Activated T-cell treated with anti-CD3 and anti-CD28 coated beads, Interleukin-2, amount 50 U/mL, for 72 hours (primary cell): Measurements from ENCODE around the gene PODN. TPM values are rescaled to one million over a fixed set of nuclear protein-coding genes. Genes with fewer than 3 reads are reported as not detected.

Experiments
- ATAC-seq, 2 donors: fragments of 150-1000 bp; cut with Tn5 transposase; replicated peaks in 1 of 2; 2 replicates each; pipeline ENCODE4 v1.10.0; 2021; ENCODE audit warnings: moderate library complexity in 2 of 2, mild to moderate bottlenecking in 1 of 2
- DNase-seq, 2 donors: peaks; one replicate each; pipeline ENCODE4 v3.0.0; 2021 to 2022; ENCODE audit warnings: mixed read lengths in 1 of 2
- H3K27ac Mint-ChIP-seq: one replicate; pipeline ENCODE4 v1.8.0; 2022; ENCODE audit warnings: mild to moderate bottlenecking, moderate library complexity, mixed read lengths
- H3K27me3 Mint-ChIP-seq: one replicate; pipeline ENCODE4 v1.8.0; 2022; ENCODE audit warnings: low read depth, mixed read lengths
- H3K36me3 Mint-ChIP-seq, 2 donors: one replicate each; pipeline ENCODE4 v1.8.0; 2022; ENCODE audit warnings: mixed read lengths in 2 of 2, mild to moderate bottlenecking in 1 of 2; ENCODE audit not compliant: insufficient read depth in 2 of 2
- H3K4me1 Mint-ChIP-seq: one replicate; pipeline ENCODE4 v1.8.0; 2022; ENCODE audit warnings: low read depth, mixed read lengths
- H3K4me3 Mint-ChIP-seq, 2 donors: one replicate each; pipeline ENCODE4 v1.8.0; 2022; ENCODE audit warnings: mild to moderate bottlenecking in 2 of 2, mixed read lengths in 2 of 2, moderate library complexity in 2 of 2
- H3K9me3 Mint-ChIP-seq, 2 donors: one replicate each; pipeline ENCODE4 v1.8.0; 2022; ENCODE audit warnings: mixed read lengths in 2 of 2
- total RNA-seq, 2 donors: library from RNA; stranded (reverse); gene quantifications; one replicate each; pipeline ENCODE4 v1.2.3, GENCODE V29; 2022

PODN gene
- total RNA-seq, 2 donors from 2014 or later: not detected

GRCh38 chr1:53091841-53092645 lies 30.0 kb downstream of the PODN start:
- Mint-ChIP-seq H3K9me3 (no peaks in the 10 kb centered on the region), H3K27ac (no peak overlapping the region), H3K4me1 (no peaks in the 10 kb centered on the region), H3K27me3 (no peaks in the 10 kb centered on the region), H3K4me3 (no peak overlapping the region), H3K36me3 (no peaks in the 10 kb centered on the region)
- ATAC-seq (no peak), DNase-seq (no peak)

- no peak overlapping the region for H3K27ac Mint-ChIP-seq
- no peak for ATAC-seq
- H3K4me3 Mint-ChIP-seq: no peak overlapping the region
- DNase-seq: no peak
- H3K27me3 Mint-ChIP-seq: no peaks in the 10 kb centered on the region
- H3K36me3 Mint-ChIP-seq: no peaks in the 10 kb centered on the region
- H3K4me1 Mint-ChIP-seq: no peaks in the 10 kb centered on the region
- no peaks in the 10 kb centered on the region for H3K9me3 Mint-ChIP-seq
Observed at GRCh38 chr1:53092659-53093450, 30.8 kb downstream of the PODN start.

- H3K9me3 Mint-ChIP-seq: no peaks in the 10 kb centered on the region
Observed at GRCh38 chr1:53093451-53093754, 31.4 kb downstream of the PODN start.

GRCh38 chr1:53093778-53094532 lies 31.9 kb downstream of the PODN start:
- DNase-seq (no peak), ATAC-seq (no peak)
- no peaks in the 10 kb centered on the region for H3K27me3 Mint-ChIP-seq
- no peaks in the 10 kb centered on the region for H3K4me1 Mint-ChIP-seq
- H3K9me3 Mint-ChIP-seq: no peaks in the 10 kb centered on the region
- no peak overlapping the region for H3K4me3 Mint-ChIP-seq
- no peak overlapping the region for H3K27ac Mint-ChIP-seq
- no peaks in the 10 kb centered on the region for H3K36me3 Mint-ChIP-seq

More at GRCh38 chr1:53093451-53093754, 31.4 kb downstream of the PODN start:
- Mint-ChIP-seq H3K36me3 (no peaks in the 10 kb centered on the region), H3K27ac (no peak overlapping the region), H3K4me3 (no peak overlapping the region), H3K4me1 (no peaks in the 10 kb centered on the region), H3K27me3 (no peaks in the 10 kb centered on the region)
- DNase-seq (no peak), ATAC-seq (no peak)

GRCh38 chr1:53094533-53094919 lies 32.5 kb downstream of the PODN start:
- Mint-ChIP-seq H3K27ac (no peak overlapping the region), H3K27me3 (no peaks in the 10 kb centered on the region), H3K4me3 (no peak overlapping the region), H3K36me3 (no peaks in the 10 kb centered on the region), H3K9me3 (no peaks in the 10 kb centered on the region), H3K4me1 (no peaks in the 10 kb centered on the region)
- ATAC-seq (no peak), DNase-seq (no peak)

GRCh38 chr1:53104289-53104913 lies 42.4 kb downstream of the PODN start:
- no peaks in the 10 kb centered on the region for H3K36me3 Mint-ChIP-seq
- no peak overlapping the region for H3K4me3 Mint-ChIP-seq
- H3K9me3 Mint-ChIP-seq: no peaks in the 10 kb centered on the region
- H3K27ac Mint-ChIP-seq: no peak overlapping the region
- ATAC-seq (no peak), DNase-seq (no peak)
- H3K27me3 Mint-ChIP-seq: peaks cover 23% of the 10 kb centered on the region
- peaks cover 19% of the 10 kb centered on the region for H3K4me1 Mint-ChIP-seq

GRCh38 chr1:53107090-53107489 lies 45.1 kb downstream of the PODN start:
- Mint-ChIP-seq H3K9me3 (peaks cover 0 to 1% of the 10 kb centered on the region in 2 donors), H3K4me3 (peak overlapping the region in 1 of 2 donors; percentile 23), H3K36me3 (no peaks in the 10 kb centered on the region), H3K27me3 (peaks cover 34% of the 10 kb centered on the region), H3K4me1 (peaks cover 38% of the 10 kb centered on the region), H3K27ac (no peak overlapping the region)
- ATAC-seq (no peak), DNase-seq (no peak)

GRCh38 chr1:53107570-53108322 lies 45.7 kb downstream of the PODN start:
- Mint-ChIP-seq H3K4me3 (peak overlapping the region in 1 of 2 donors; percentile 23), H3K36me3 (no peaks in the 10 kb centered on the region), H3K27ac (no peak overlapping the region), H3K27me3 (peaks cover 39% of the 10 kb centered on the region), H3K9me3 (peaks cover 0 to 4% of the 10 kb centered on the region in 2 donors), H3K4me1 (peaks cover 38% of the 10 kb centered on the region)
- ATAC-seq: no peak
- no peak for DNase-seq

- ATAC-seq (no peak), DNase-seq (no peak)
- Mint-ChIP-seq H3K27ac (no peak overlapping the region), H3K27me3 (peaks cover 36% of the 10 kb centered on the region), H3K4me3 (no peak overlapping the region), H3K4me1 (peaks cover 37% of the 10 kb centered on the region), H3K9me3 (peaks cover 0 to 4% of the 10 kb centered on the region in 2 donors), H3K36me3 (no peaks in the 10 kb centered on the region)
Observed at GRCh38 chr1:53108646-53109580, 46.9 kb downstream of the PODN start.

GRCh38 chr1:53110370-53111072 lies 48.5 kb downstream of the PODN start:
- H3K36me3 Mint-ChIP-seq: no peaks in the 10 kb centered on the region
- ATAC-seq (peak; percentile 75 to 85), DNase-seq (peak; percentile 24 to 47)
- H3K4me1 Mint-ChIP-seq: peaks cover 34% of the 10 kb centered on the region
- no peak overlapping the region for H3K27ac Mint-ChIP-seq
- H3K9me3 Mint-ChIP-seq: peaks cover 0 to 4% of the 10 kb centered on the region in 2 donors
- H3K4me3 Mint-ChIP-seq: peak overlapping the region; percentile 20 to 41
- peaks cover 33% of the 10 kb centered on the region for H3K27me3 Mint-ChIP-seq

- no peak overlapping the region for H3K27ac Mint-ChIP-seq
- ATAC-seq (peak; percentile 18 to 41), DNase-seq (peak in 1 of 2 donors; percentile 11)
- peaks cover 0 to 4% of the 10 kb centered on the region in 2 donors for H3K9me3 Mint-ChIP-seq
- H3K4me3 Mint-ChIP-seq: no peak overlapping the region
- no peaks in the 10 kb centered on the region for H3K36me3 Mint-ChIP-seq
- H3K27me3 Mint-ChIP-seq: peaks cover 28% of the 10 kb centered on the region
- peaks cover 34% of the 10 kb centered on the region for H3K4me1 Mint-ChIP-seq
Observed at GRCh38 chr1:53111073-53111556, 49.1 kb downstream of the PODN start.
